ENCODE measurements around the gene F13A1.

GRCh38 chr6:6332811-6333244 lies 12.4 kb upstream of the F13A1 start:
- no peak for TF ChIP-seq CTCF (IDR thresholded peaks at IDR 0.05)
- TF ChIP-seq POLR2A (IDR thresholded peaks at IDR 0.05): no peak
- TF ChIP-seq EP300 (IDR thresholded peaks at IDR 0.05): no peak
- TF ChIP-seq POLR2AphosphoS5 (IDR thresholded peaks at IDR 0.05): no peak

Data from stomach (tissue), 4 donors.